NCI-H345 treated with DMSO at 0.1 percent for 48 hours (cell line): Measurements from ENCODE around the gene AVPR2.

Experiments used
- DNase-seq: peaks from one replicate; lab custom pipeline; 2025; ENCODE audit not compliant: unreplicated experiment; lab: John Stamatoyannopoulos, UW

AVPR2 gene

GRCh38 chrX:153884590-153884989 lies 19.9 kb upstream of the AVPR2 start:
- DNase-seq = no peak

GRCh38 chrX:153885208-153885787 lies 19.2 kb upstream of the AVPR2 start:
- no peak for DNase-seq

- DNase-seq = no peak
These were observed 18.2 kb upstream of the AVPR2 start, which contains the start of gene L1CAM for GRCh38 chrX:153885968-153886903. Gene L1CAM, minus strand, starts transcription at chrX:153886173. Its CDS starts 10,337 bp downstream, at chrX:153875836.

GRCh38 chrX:153886915-153887314 lies 17.6 kb upstream of the AVPR2 start:
- DNase-seq = no peak

- DNase-seq = no peak
These were observed 17.1 kb upstream of the AVPR2 start for GRCh38 chrX:153887385-153887784.

- no peak for DNase-seq
These were observed 16.1 kb upstream of the AVPR2 start for GRCh38 chrX:153888344-153888743.

- no peak for DNase-seq
These were observed 15.3 kb upstream of the AVPR2 start for GRCh38 chrX:153889123-153889522.

GRCh38 chrX:153897899-153898298 lies 6.6 kb upstream of the AVPR2 start:
- no peak for DNase-seq

- peak; percentile 17 for DNase-seq
These were observed 3.4 kb upstream of the AVPR2 start for GRCh38 chrX:153900831-153901752.

GRCh38 chrX:153901753-153902140 lies 2.7 kb upstream of the AVPR2 start:
- DNase-seq = no peak

GRCh38 chrX:153902385-153902784 lies 2.1 kb upstream of the AVPR2 start:
- no peak for DNase-seq

GRCh38 chrX:153903238-153903980 lies 1.1 kb upstream of the AVPR2 start:
- no peak for DNase-seq

GRCh38 chrX:153905481-153906095 lies 1.1 kb downstream of the AVPR2 start:
- DNase-seq = no peak

GRCh38 chrX:153906126-153906917 lies 1.8 kb downstream of the AVPR2 start:
- no peak for DNase-seq

GRCh38 chrX:153907456-153907855 lies 3.0 kb downstream of the AVPR2 start:
- no peak for DNase-seq

GRCh38 chrX:153908219-153908860 lies 3.9 kb downstream of the AVPR2 start:
- DNase-seq = no peak

- DNase-seq = no peak
These were observed 4.8 kb downstream of the AVPR2 start for GRCh38 chrX:153909024-153909979.

GRCh38 chrX:153909980-153910360 lies 5.5 kb downstream of the AVPR2 start:
- no peak for DNase-seq
